Mononuclear cell (primary cell): ENCODE results near the gene HEXIM1. TPM values are rescaled to one million over a fixed set of nuclear protein-coding genes. Genes with fewer than 3 reads are reported as not detected.

Experiments used
- H3K27me3 ChIP-seq: 2 replicates; pipeline ENCODE4 v1.6.0; 2011; ENCODE audit warnings: low read length, control low read depth; ENCODE audit not compliant: insufficient read depth
- H3K4me1 ChIP-seq: 2 replicates; pipeline ENCODE4 v1.5.1; 2011; ENCODE audit warnings: mild to moderate bottlenecking, low read length, control low read depth; ENCODE audit not compliant: insufficient read depth
- H3K4me3 ChIP-seq: 2 replicates; pipeline ENCODE4 v1.5.1; 2011; ENCODE audit warnings: mild to moderate bottlenecking, low read length, moderate library complexity
- H3K9me3 ChIP-seq: 2 replicates; pipeline ENCODE4 v1.5.1; 2011; ENCODE audit warnings: low read depth, mild to moderate bottlenecking, control low read depth, low read length
- total RNA-seq: library from RNA; depleted of rRNA; stranded (reverse); fragments of >200 nt; gene quantifications from one replicate; pipeline ENCODE4 v1.2.3, GENCODE V29; 2012

Gene HEXIM1
- total RNA-seq, 1 donor, result 17.9 TPM

DNA sequence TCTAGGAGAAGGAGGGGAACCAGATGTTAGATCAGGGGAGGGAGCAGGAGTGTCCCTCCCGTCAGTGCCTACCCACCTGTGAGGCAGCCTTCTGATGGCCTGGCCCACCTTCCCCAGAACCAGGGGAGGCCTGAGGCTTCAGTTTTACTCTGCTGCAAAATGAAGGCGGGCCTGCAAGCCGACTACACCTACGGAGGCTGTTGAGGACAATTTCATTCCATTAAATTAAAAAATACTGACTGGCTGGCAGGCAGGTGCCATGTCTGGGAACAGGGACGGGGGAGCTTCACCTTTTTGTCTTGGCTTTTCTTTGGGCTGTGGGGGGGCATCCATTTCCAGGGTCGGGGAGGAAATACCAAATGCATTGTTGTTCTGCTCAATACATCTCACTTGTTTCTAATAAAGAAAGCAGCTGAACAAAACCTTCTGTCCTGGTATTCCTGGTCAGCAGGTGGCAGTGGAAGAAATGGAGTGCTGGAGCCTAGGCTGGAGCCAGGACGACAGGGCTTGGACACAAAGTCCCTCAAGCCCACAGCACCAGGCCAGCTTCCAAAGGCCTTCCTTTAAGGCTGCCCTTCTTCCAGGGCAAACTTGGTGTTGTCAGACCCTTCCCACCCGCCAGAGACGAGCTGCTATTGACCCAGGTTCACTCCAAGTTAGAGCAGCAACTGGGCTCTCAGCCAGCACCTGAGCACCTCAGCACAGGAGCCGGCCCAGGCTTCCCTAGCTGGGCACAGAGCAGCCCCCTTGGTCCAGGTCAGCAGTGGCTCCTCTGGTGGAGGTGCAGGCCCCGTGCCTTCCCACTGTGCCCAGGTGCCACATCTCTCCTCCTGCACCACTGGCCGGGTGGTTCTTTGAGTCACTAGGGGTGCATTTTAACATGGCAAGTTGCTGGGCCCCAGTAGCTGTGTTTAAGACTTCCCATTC lies 39.4 kb upstream of the HEXIM1 start:
- no peaks in the 10 kb centered on the region for H3K27me3 ChIP-seq
- no peak overlapping the region for H3K4me3 ChIP-seq
- no peaks in the 10 kb centered on the region for H3K9me3 ChIP-seq
- H3K4me1 ChIP-seq, result no peaks in the 10 kb centered on the region

DNA sequence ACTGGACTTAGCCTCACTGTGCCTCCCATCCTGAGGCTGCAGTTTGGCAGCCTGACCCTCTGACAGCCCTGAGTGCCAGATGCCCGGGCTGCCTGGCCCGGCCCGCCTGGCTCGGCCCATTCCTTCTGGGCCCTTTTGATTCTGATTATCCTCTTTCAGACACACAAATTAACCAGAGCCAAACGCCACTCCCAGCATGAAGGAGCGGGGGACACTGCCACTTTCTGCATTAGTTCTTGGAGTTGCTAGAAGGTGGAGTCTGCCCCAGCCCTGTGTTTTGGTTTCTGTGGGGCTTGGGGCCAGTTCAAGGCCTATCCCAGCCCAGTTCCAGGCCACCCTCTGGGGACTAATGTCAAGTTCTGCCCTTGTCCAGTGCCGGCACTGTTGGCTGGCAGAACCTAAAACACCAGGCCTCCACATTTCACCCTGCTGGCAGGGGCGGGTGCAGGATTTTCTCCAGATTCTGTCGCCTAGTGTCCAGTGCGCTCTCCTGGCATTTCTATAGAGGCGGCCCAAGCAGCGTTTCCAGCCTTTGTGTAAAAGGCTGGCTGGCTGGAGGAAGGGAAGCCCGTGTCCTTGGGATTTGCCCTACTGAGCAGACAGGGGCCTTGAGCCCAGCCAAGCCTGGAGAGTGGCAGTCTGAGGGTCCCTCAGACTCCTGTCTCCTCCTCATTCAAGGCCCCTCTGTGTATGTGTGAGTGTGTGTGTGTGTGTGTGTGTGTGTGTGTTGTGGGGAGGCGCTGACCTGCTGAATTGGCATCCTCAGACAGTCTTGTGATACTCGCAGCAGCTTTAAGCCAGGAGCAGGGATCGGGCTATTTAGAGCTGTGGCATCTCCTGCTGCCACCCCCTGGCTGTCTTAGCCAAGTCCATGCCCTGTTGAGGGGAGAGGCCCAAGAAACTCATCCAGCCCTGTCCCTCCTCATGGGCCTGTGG lies 37.3 kb upstream of the HEXIM1 start:
- no peaks in the 10 kb centered on the region for H3K9me3 ChIP-seq
- H3K27me3 ChIP-seq, result no peaks in the 10 kb centered on the region
- H3K4me3 ChIP-seq, result no peak overlapping the region
- no peaks in the 10 kb centered on the region for H3K4me1 ChIP-seq

DNA sequence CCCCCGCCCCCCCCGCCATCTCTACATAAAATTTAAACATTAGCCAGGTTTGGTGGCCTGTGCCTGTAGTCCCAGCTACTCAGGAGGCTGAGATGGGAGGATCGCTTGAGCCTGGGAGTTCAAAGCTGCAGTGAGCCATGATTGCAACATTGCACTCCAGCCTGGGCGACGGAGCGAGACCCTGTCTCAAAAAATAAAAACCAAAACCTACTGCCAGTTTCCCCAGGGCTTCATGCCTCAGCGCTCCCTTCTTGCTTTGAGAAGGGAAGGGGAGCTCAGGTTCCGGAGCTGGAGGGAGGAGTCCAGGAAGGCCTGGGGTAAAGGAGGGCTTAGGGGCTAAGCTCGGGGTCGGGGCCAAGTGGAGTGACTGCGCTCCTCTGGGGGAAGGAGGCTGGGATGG lies 36.4 kb upstream of the HEXIM1 start:
- H3K27me3 ChIP-seq, result no peaks in the 10 kb centered on the region
- H3K4me3 ChIP-seq, result no peak overlapping the region
- no peaks in the 10 kb centered on the region for H3K9me3 ChIP-seq
- H3K4me1 ChIP-seq, result no peaks in the 10 kb centered on the region

DNA sequence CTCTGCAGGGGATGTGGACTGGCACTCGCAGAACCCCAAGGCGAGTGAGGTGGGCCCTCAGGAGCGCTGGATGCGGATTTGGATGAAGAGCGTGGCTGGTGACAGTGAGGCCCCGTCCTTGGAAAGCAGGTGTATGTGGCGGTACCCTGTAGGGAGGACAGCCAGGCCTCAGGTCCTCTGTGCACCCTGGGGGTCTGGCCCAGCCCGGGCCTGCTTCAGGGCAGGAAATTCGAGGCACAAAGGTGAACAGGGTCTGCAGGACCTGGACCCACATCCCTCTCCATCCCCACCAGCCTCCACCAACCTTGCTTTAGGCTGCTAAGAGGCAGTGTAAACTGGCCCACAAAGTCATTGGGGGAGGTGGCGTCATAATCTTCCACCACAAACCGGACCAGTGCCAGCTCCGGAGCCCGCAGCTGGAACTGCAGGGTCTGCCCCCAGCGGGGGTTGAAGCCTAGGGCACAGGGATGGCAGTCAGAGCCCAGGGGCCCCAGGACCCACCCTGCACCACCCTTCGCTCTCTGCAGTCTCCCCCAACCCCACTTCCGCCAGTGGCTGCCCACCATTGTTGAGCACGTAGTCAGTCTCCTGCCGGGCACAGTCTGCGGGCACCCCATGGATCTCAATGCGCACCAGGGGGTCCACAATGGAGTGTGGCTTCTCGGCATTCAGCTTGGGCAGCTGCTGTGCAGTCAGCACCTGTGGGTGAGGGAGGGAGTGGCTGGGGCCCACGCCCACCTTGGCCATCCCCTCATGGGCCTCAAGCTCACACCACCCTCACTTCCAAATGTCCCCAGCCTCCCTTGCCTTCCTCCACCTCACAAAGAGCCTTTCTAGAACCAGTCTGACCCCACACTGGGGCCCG lies 35.5 kb upstream of the HEXIM1 start:
- H3K27me3 ChIP-seq, result no peaks in the 10 kb centered on the region
- H3K4me3 ChIP-seq, result no peak overlapping the region
- H3K4me1 ChIP-seq, result no peaks in the 10 kb centered on the region
- no peaks in the 10 kb centered on the region for H3K9me3 ChIP-seq

DNA sequence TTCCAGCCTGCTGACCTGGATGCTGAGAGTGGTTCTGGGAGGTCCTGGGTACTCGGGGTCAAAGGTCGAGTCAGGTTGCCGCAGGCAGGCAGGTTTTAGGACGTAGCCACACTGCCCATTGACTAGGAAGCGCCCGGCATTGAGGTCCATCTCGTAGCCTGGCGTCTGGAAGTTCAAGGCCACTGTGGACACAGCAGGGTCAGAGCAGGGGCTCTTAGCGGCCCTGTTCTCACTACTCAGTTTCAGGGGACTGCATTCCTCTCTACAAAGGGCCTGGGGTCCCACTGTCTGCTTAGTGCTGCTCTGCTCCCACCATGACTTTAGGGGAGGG lies 34.9 kb upstream of the HEXIM1 start:
- H3K9me3 ChIP-seq, result no peaks in the 10 kb centered on the region
- no peak overlapping the region for H3K4me3 ChIP-seq
- H3K4me1 ChIP-seq, result no peaks in the 10 kb centered on the region
- no peaks in the 10 kb centered on the region for H3K27me3 ChIP-seq

DNA sequence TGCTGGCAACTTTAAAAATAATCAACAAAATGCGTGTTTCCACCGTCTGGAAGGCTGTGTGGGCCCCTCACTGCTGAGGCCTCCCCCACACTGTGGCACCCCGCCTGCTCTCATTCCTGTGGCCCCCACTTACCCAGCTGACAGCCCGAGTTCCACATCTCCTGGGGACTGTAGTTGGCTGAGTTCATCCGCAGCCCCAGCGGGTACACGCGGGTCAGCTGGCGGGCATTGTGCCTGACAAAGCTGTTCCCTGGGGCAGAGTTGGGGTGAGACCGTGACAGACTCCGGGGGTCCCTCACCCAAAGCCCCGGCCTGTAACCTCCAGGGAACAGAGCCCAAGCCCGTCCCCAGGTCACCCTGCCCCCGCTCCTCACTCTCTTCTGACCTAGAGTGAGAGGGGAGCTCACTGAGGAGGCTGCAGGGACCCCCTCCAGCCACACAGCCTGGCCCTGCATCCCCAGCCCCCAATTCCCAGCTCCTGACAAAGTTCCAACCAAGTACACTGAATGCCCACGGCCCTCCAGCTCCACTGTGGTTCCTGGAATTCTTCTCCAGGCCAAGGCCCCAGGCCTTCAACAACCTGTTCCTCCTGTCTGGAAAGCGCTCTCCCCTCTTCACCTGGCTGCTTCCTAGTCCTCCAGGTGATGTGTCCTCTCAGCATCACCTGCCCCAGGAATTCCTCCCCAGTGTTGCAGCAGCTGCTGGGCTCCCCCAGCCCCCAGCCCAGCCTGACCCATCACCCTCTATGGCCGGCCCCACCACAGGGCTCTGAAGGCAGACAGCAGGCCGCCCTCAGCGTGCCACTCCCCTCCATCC lies 34.0 kb upstream of the HEXIM1 start:
- Histone ChIP-seq H3K4me1 (no peaks in the 10 kb centered on the region), H3K9me3 (no peaks in the 10 kb centered on the region)

GRCh38 chr17:45115015-45115625 lies 33.2 kb upstream of the HEXIM1 start:
- Histone ChIP-seq H3K27me3 (no peaks in the 10 kb centered on the region), H3K9me3 (no peaks in the 10 kb centered on the region), H3K4me3 (no peak overlapping the region), H3K4me1 (no peaks in the 10 kb centered on the region)

More for the DNA sequence above, 34.0 kb upstream of the HEXIM1 start:
- H3K4me3 ChIP-seq, result no peak overlapping the region
- H3K27me3 ChIP-seq, result no peaks in the 10 kb centered on the region

- Histone ChIP-seq H3K4me3 (no peak overlapping the region), H3K27me3 (no peaks in the 10 kb centered on the region), H3K9me3 (no peaks in the 10 kb centered on the region), H3K4me1 (no peaks in the 10 kb centered on the region)
Observed at GRCh38 chr17:45115871-45116270, 32.4 kb upstream of the HEXIM1 start.

- Histone ChIP-seq H3K4me1 (no peaks in the 10 kb centered on the region), H3K9me3 (no peaks in the 10 kb centered on the region), H3K27me3 (no peaks in the 10 kb centered on the region), H3K4me3 (no peak overlapping the region)
Observed at GRCh38 chr17:45116434-45117016, 31.8 kb upstream of the HEXIM1 start.

DNA sequence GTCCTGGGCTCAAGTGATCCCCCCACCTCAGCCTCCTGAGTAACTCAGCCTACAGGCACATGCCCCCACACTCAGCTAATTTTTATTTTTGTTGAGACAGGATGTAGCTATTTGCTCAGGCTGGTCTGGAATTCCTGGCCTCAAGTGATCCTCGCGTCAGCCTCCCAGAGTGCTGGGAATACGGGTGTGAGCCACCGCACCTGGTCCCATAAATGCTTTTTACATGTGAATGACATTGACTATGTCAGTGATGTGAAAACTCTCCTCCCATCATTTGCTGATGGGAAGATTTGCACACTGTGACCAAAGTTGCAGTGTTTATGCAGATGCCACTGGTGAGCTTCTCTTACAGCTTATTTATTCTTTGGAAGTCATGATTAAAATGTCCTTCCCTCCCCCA lies 30.9 kb upstream of the HEXIM1 start:
- no peaks in the 10 kb centered on the region for H3K27me3 ChIP-seq
- H3K4me1 ChIP-seq, result no peaks in the 10 kb centered on the region
- no peak overlapping the region for H3K4me3 ChIP-seq
- H3K9me3 ChIP-seq, result no peaks in the 10 kb centered on the region

DNA sequence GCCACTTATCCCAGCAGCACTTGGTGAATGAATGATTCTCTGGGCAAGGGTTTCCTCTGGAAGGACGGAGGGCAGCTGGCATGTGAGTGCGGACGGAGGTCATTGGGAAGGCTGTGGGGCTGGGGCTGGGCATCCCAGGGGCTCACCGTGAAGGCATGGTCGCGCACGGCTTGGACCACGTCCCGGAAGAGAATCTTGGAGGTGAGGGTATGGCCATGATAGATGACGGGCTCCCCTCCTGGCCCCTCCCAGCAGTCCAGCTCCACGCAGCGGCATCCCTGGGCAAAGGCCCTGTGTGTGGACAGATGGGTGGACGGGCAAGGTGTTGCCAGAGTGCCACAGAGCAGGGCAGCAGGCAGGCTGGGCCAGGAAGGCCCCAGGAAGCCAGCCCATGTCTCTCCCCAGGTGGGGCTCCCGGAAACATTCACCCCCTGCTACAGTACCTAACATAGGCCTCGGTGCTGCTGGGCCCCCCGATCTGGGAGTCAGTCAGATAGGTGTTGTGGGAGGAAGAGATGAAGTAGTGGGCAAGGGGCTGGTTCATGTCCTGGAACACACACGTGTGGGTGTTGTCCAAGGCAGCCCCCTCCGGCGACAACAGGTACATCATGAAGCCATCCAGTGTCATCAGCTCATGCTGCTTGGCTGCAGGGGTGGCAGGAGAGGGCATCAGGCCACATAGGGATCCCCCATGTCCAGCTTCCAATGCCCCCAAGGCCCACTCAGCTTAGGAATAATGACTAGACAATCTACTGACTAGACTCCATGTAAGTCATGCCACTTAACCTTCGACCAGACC lies 30.2 kb upstream of the HEXIM1 start:
- Histone ChIP-seq H3K4me3 (no peak overlapping the region), H3K4me1 (no peaks in the 10 kb centered on the region), H3K9me3 (no peaks in the 10 kb centered on the region), H3K27me3 (no peaks in the 10 kb centered on the region)

DNA sequence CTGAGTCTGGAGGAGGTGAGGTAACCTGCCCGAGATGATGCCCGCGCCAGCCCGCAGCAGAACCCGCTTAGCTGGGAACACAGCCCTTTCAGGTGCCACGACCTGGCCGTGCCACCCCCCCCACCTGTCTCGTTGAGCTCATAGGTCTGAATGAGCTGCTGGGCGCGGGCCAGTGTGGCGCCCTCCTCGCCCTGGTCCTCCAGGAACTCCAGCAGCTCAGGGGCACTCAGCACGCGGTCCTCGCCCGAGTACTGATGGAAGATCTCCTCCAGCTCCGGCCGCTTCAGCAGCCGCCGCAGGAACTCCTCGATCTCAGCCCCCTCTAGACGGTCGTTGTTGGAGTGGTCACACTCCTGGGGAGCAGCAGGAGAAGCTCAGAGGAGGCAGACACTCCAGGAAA lies 29.6 kb upstream of the HEXIM1 start:
- Histone ChIP-seq H3K4me3 (no peak overlapping the region), H3K4me1 (peaks cover 4% of the 10 kb centered on the region), H3K9me3 (no peaks in the 10 kb centered on the region), H3K27me3 (no peaks in the 10 kb centered on the region)

- peaks cover 16% of the 10 kb centered on the region for H3K4me1 ChIP-seq
- H3K27me3 ChIP-seq, result no peaks in the 10 kb centered on the region
- no peaks in the 10 kb centered on the region for H3K9me3 ChIP-seq
- no peak overlapping the region for H3K4me3 ChIP-seq
Observed at GRCh38 chr17:45119964-45120363, 28.3 kb upstream of the HEXIM1 start.
